SU-DHL-6 (cell line): ENCODE data around the gene YPEL3.

ENCODE experiments used
- CTCF ChIP-seq: fragments of 200-600 bp; sonication (generic); IDR thresholded peaks from one replicate; pipeline ENCODE4 v1.5.1; 2017; ENCODE audit warnings: antibody characterized with exemption, mild to moderate bottlenecking, low read length, moderate library complexity; ENCODE audit not compliant: insufficient read depth, poor library complexity, severe bottlenecking
- EZH2phosphoT487 ChIP-seq: fragments of 200-600 bp; sonication (generic), shearing (Covaris generic); conservative IDR thresholded peaks from 2 replicates; pipeline ENCODE4 v1.6.1; 2018; ENCODE audit warnings: mild to moderate bottlenecking, antibody characterized with exemption, low read length, moderate library complexity, mixed read lengths

- TF ChIP-seq CTCF (no peak), EZH2phosphoT487 (no peak)
Observed at GRCh38 chr16:30046178-30046577, 49.8 kb downstream of the YPEL3 start.
